Activated naive CD8-positive, alpha-beta T cell treated with anti-CD3 and anti-CD28 coated beads, Interleukin-2, amount 50 U/mL, for 16 hours (primary cell): ENCODE data around the gene ARHGAP6.
"Not testable (repeated sequence)": the region's sequence is repeated elsewhere in the genome, so short reads cannot be mapped to it uniquely, and the experiment has no call there.

Experiments
- DNase-seq: peaks from one replicate; pipeline ENCODE4 v3.0.0-alpha.2; 2020; ENCODE audit warnings: low read depth, low spot score

Gene ARHGAP6

GRCh38 chrX:11528623-11529022 lies 137.1 kb downstream of the ARHGAP6 start:
- no peak for DNase-seq

GRCh38 chrX:11525685-11526084 lies 140.0 kb downstream of the ARHGAP6 start:
- no peak for DNase-seq

GRCh38 chrX:11519234-11519633 lies 146.5 kb downstream of the ARHGAP6 start:
- DNase-seq: not testable (repeated sequence)

DNA sequence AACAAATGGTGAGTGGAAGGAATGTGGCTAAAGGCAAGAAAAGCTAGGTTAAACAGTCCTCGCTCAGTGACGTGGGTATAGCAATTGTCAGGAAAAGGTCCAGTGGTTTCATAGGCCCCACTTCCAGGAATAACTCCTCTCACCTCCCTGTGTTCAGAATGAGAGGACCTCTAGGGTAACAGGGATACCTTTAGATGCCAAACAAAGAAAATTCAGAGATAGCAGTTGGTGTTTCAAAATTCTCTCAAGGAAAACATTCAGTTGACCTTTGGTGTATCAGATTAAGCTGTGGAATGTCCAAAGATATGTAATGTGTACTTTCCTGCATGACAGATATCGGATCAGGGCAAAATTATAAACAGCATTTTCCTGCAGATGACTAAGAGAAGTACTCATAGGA lies 155.9 kb downstream of the ARHGAP6 start:
- DNase-seq: no peak

DNA sequence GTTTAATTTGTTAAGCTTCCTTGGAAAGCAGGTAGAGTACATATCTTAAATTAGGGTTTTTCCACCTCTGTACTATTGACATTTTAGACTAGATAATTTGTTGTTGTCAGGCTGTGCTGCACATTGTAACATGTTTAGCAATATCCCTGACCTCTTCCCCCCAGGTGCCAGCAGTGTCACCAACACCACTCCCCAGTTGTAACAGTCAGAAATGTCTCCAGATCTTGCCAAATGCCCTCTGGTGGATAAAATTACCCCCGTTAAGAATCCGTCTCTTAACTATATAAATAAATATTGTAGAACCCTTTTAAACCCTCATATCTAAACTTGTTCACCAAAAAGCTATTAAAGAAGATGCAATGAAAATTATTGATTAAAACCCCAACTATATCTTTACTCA lies 161.5 kb downstream of the ARHGAP6 start:
- no peak for DNase-seq

DNA sequence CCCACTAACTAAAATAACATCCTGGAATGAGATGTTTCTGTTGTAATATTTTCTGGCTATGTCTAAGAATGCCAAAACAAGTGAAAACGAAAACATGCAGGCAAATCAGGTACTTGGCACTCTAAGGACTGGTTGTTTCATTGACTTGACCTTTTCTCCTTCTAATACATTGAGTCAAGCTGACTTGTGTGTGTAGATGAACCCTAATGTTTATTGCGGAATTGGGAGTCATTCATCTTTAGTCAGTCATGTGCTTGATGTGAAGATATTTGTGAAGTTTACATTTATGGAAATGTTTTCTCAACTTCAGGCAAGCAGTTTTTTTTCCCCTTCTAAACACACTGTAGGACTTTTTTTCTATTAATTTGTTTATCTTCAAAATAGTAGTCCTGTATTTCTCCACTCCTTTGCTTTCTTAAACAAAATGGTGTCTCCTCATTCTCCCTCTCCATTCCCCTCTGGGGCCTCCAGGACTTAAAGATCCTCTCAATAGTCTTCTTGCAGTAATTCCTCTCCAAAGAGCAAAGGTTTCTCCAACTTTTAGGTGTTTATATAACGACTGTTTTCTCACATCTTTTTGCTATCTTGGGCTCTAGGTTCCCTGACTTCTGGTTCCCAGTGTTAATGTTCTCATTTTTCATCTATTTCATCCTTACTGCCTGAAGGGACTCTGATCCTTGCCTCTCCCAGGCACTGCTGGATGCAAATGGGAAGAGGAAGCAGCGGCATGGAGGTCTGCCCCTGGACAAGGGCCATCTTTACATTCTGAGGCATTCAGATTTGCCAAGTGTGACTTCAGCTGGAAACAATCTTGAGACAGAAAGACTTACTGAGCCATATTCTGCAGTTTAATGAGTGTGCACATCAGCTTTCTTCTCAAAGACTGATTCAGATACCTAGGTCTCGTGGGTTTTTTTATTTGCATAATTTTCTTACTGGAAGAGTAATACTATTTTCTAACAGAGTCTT lies 166.4 kb downstream of the ARHGAP6 start:
- DNase-seq: no peak

GRCh38 chrX:11491375-11491774 lies 174.3 kb downstream of the ARHGAP6 start:
- DNase-seq: not testable (repeated sequence)

GRCh38 chrX:11484290-11484689 lies 181.4 kb downstream of the ARHGAP6 start:
- no peak for DNase-seq

DNA sequence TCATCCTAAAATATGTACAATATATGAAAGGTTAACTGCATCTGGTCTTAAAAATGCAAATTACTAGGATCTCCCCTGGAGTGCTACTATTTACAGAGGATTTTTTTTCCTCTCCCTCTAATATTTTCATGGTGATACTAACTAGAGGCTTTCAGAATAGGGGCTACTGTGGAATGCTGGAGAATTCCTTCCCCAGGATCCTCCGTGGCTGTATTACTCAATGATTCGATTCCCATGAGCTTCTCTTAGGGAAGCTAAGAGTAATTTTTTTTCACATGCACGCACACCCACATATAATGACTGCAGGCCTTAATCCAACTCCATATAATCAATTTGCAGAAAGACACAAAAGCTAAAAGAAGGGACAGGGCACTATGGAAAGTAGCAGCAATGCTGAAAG lies 184.7 kb downstream of the ARHGAP6 start:
- no peak for DNase-seq

- no peak for DNase-seq
Observed at GRCh38 chrX:11480626-11481025, 185.1 kb downstream of the ARHGAP6 start.

- no peak for DNase-seq
Observed at GRCh38 chrX:11478911-11479310, 186.8 kb downstream of the ARHGAP6 start.

GRCh38 chrX:11478026-11478425 lies 187.7 kb downstream of the ARHGAP6 start:
- DNase-seq: no peak

- no peak for DNase-seq
Observed at GRCh38 chrX:11474576-11474975, 191.1 kb downstream of the ARHGAP6 start.

DNA sequence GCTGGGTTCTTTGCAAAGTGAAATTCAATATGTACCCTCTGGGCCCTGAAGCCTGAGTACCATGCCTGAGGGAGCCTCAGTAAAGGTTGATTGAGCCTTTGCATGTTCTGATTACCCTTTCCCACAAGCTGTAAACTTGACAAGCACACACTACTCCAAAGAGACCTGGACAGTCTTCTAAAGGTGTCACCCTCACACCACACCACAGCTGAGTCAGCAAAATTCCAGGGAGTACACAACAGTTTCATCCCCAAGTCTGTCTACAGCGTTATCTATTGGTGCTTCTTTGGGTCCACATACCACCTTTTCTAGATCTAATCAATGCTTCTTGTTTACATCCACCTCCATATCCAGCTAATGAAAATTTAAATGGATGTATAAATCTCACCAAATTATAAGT lies 191.7 kb downstream of the ARHGAP6 start:
- DNase-seq: no peak

GRCh38 chrX:11472879-11473278 lies 192.8 kb downstream of the ARHGAP6 start:
- no peak for DNase-seq

- no peak for DNase-seq
Observed at GRCh38 chrX:11472381-11472780, 193.3 kb downstream of the ARHGAP6 start.

- no peak for DNase-seq
Observed at GRCh38 chrX:11470250-11470974, 195.3 kb downstream of the ARHGAP6 start.

DNA sequence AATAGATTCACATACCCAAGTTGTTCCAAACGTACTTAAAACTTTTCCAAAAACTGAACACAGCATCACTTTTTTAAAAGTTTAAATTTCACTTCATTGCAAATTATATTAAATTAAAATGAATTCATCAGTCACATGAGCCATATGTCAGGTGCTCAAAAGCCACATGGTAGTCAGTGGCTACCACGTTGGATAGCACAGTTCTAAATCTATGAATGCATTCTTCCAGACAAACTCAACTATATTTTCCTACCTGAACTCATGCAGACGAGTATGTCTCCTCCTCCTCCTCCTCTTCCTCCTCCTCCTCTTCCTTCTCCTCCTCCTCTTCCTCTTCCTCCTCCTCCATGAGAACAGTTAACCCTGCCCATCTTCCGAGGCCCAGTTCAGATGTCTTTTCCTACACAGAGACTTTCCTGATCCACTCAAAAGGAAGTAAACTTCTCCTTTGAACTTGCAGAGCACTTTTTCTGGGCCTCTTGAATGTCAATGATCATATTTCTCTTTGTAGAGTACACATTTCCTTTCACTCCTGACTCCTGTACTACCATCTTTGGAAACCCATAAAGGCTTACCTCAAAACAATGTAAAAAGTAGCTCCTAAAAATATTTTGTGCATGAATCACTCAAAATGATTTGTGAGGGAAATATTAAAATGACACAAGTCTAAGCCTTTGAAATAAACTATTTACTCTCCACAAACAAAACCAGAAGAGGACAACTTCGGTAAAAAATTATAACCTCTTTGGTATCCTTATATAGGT lies 199.9 kb downstream of the ARHGAP6 start:
- no peak for DNase-seq

DNA sequence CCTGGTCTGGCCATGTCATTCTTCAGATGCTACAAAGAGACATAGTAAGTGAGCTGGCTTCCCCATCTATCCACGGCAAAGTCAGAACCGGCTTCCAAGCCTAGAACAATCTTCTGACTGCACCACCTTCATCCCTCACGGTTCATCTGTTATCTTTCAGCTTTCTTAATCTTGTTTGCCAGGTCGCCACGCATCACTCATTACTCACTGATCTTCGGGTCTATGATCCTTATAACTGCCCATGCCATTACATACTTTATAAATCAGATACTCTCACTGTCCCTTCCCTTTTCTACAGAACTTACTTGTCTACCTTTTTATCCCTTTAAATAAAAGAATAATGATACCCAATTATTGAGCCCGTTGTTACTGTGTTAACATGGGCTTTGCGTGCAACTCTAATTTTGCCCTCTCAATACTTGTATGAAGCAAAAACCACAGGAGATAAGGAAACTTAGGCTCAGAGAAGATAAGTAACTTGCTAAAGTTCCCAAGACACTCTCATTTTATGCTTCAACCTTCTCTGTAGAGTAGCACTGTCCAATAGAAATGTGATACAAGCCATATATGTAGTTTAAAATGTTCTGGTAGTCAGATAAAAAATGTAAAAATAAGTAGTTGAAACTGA lies 200.8 kb downstream of the ARHGAP6 start:
- no peak for DNase-seq

DNA sequence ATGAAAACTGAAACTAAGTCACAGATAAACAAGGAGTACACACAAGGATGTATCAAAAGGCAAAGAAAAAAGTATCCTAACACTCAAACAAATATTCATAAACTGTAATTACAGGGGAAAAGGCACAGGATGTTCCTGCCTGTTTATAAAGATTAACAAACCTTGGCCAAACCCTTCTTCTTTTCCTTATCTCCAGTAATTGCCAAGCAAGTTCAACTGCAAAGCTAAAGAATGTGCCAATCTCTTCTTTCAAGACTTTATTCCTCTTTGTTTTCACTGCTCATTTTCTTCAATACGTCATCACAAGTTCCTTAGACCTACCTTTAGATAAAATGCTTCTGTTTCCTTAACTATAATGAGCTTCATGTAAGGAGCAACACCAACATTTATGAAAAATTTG lies 201.3 kb downstream of the ARHGAP6 start:
- no peak for DNase-seq

GRCh38 chrX:11462648-11463047 lies 203.1 kb downstream of the ARHGAP6 start:
- DNase-seq: no peak

DNA sequence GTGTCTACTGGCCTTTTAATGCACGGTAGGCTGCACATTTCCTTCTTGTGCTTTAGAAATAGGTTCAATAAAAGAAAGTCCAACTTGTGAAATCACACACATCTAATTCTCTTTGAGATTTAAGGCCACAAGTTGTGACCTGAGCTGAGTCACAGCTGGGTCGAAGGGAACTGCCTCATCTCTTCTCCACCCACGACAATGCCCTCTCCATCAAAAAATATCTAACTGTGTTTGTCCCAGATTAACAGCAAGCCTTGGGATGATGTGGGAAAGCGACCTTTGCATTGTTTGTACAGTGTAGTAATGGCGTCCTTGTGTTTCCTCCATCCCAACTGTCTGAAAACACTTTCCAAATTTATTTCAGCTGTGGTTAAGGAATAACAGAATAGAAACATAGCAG lies 203.6 kb downstream of the ARHGAP6 start:
- no peak for DNase-seq
